GM12878 (cell line): Measurements from ENCODE around the gene DYSF. TPM values are rescaled to one million over a fixed set of nuclear protein-coding genes. Genes with fewer than 3 reads are reported as not detected.

ENCODE experiments used
- ATAC-seq: fragments of 200-7000 bp; cut with Tn5 transposase; 3 replicates; pipeline ENCODE4 v1.9.1; 2020; ENCODE audit warnings: mild to moderate bottlenecking, moderate library complexity
- BruUV-seq: library from RNA; stranded (reverse); fragments of 400-500 nt; replicated peaks from 2 replicates; lab custom pipeline; 2021; lab: Mats Ljungman, UMichigan
- CTCF ChIA-PET: fragments of 300-600 bp; sonication (Branson Sonifier 250); formaldehyde crosslinking; extraction: SDS; loops from one replicate; lab custom pipeline; 2021; ENCODE audit warnings: inconsistent platforms; lab: Yijun Ruan, JAX
- POLR2A ChIA-PET: fragments of 350-600 bp; formaldehyde crosslinking; extraction: SDS; loops from one replicate; lab custom pipeline; 2021; ENCODE audit warnings: inconsistent platforms; lab: Charles Lee
- RAD21 ChIA-PET: fragments of 300-600 bp; sonication (Branson Sonifier 250); formaldehyde crosslinking; loops from one replicate; lab custom pipeline; 2023; ENCODE audit warnings: antibody characterized with exemption; ENCODE audit not compliant: unreplicated experiment; lab: Charles Lee
- SMC1A ChIA-PET: fragments of 300-600 bp; sonication (Branson Sonifier 250); formaldehyde crosslinking; loops from one replicate; lab custom pipeline; 2023; ENCODE audit not compliant: unreplicated experiment, uncharacterized antibody; lab: Charles Lee
- DNase-seq: peaks from one replicate; pipeline ENCODE4 v3.0.0-alpha.2; 2011; ENCODE audit warnings: low read depth, low spot score
- FAIRE-seq: peaks from 3 replicates; lab custom pipeline; 2011; peaks lifted over from hg19 to GRCh38; lab: Jason Lieb, UNC
- H2AFZ ChIP-seq: 2 replicates; pipeline ENCODE4 v1.6.0; 2011; ENCODE audit warnings: low read depth, low read length, control low read depth; ENCODE audit not compliant: control insufficient read depth
- H3K27ac ChIP-seq: 2 replicates; pipeline ENCODE4 v1.5.1; 2011; ENCODE audit warnings: control low read depth; ENCODE audit not compliant: control insufficient read depth, insufficient read depth
- H3K27me3 ChIP-seq, 2 experiments: replicated peaks in 1 of 2; 2 replicates each; pipeline versions ENCODE4 v1.6.0 to v1.6.1; 2011; ENCODE audit warnings: low read length in 1 of 2; ENCODE audit not compliant: control insufficient read depth in 2 of 2, insufficient read depth in 2 of 2
- H3K36me3 ChIP-seq, 2 experiments: 2 replicates each; pipeline ENCODE4 v1.5.1; 2011; ENCODE audit warnings: low read length in 1 of 2; ENCODE audit not compliant: control insufficient read depth in 2 of 2, insufficient read depth in 2 of 2
- H3K4me1 ChIP-seq: 2 replicates; pipeline ENCODE4 v1.6.1; 2011; ENCODE audit warnings: mild to moderate bottlenecking, low read length, moderate library complexity, mixed read lengths; ENCODE audit not compliant: control insufficient read depth, insufficient read depth
- H3K4me2 ChIP-seq: 2 replicates; pipeline ENCODE4 v1.6.0; 2011; ENCODE audit warnings: control low read depth; ENCODE audit not compliant: control insufficient read depth, insufficient read depth
- H3K4me3 ChIP-seq: fragments of 200-600 bp; sonication (generic); 2 replicates; pipeline ENCODE4 v1.5.1; 2016
- H3K79me2 ChIP-seq: 2 replicates; pipeline ENCODE4 v1.6.0; 2011; ENCODE audit warnings: low read length; ENCODE audit not compliant: control insufficient read depth, insufficient read depth
- H3K9ac ChIP-seq: 2 replicates; pipeline ENCODE4 v1.8.0; 2011; ENCODE audit warnings: low read length, control low read depth, mixed read lengths; ENCODE audit not compliant: control insufficient read depth, insufficient read depth
- H3K9me3 ChIP-seq: replicated peaks from 3 replicates; pipeline ENCODE4 v1.5.1; 2011; ENCODE audit warnings: mild to moderate bottlenecking, low read length; ENCODE audit not compliant: control insufficient read depth, insufficient read depth
- H4K20me1 ChIP-seq: 2 replicates; pipeline ENCODE4 v1.6.0; 2011; ENCODE audit not compliant: control insufficient read depth, insufficient read depth
- ATF3 ChIP-seq: IDR thresholded peaks from 2 replicates; pipeline ENCODE4 v1.6.1; 2011; ENCODE audit warnings: low read depth, mild to moderate bottlenecking, low read length, moderate library complexity, borderline replicate concordance; ENCODE audit errors: extremely low read depth
- BACH1 ChIP-seq: fragments of 450-650 bp; IDR thresholded peaks from 2 replicates; pipeline ENCODE4 v1.6.1; 2017; ENCODE audit warnings: mild to moderate bottlenecking, borderline replicate concordance
- CBX3 ChIP-seq: fragments of 200-600 bp; sonication (generic); IDR thresholded peaks from 2 replicates; pipeline ENCODE4 v1.6.1; 2016; ENCODE audit warnings: low read depth, borderline replicate concordance
- CEBPB ChIP-seq, 2 experiments: fragments of 150-350 bp in 1 of 2; IDR thresholded peaks; 2 replicates each; pipeline ENCODE4 v1.6.1; 2012 to 2014; ENCODE audit warnings: low read depth in 2 of 2, low read length in 2 of 2, borderline replicate concordance in 1 of 2, inconsistent platforms in 1 of 2
- HDAC6 ChIP-seq: fragments of 200-600 bp; sonication (generic); IDR thresholded peaks from one replicate; pipeline ENCODE4 v1.8.0; 2017; ENCODE audit warnings: antibody characterized with exemption; ENCODE audit not compliant: unreplicated experiment
- MEF2B ChIP-seq: fragments of 450-650 bp; IDR thresholded peaks from 2 replicates; pipeline ENCODE4 v1.6.1; 2018; ENCODE audit warnings: mild to moderate bottlenecking, moderate library complexity; ENCODE audit not compliant: partially characterized antibody, poor library complexity, severe bottlenecking
- NFYB ChIP-seq: IDR thresholded peaks from 2 replicates; pipeline ENCODE4 v1.6.1; 2011; ENCODE audit warnings: low read depth, mild to moderate bottlenecking, low read length, improper control_type of control experiment, moderate library complexity; ENCODE audit not compliant: insufficient read depth
- RELA ChIP-seq: fragments of 450-650 bp; IDR thresholded peaks from 2 replicates; pipeline ENCODE4 v1.8.0; 2014; ENCODE audit warnings: borderline replicate concordance; ENCODE audit not compliant: partially characterized antibody
- SKIL ChIP-seq: fragments of 450-650 bp; IDR thresholded peaks from 2 replicates; pipeline ENCODE4 v1.6.1; 2017; ENCODE audit warnings: mild to moderate bottlenecking, low read depth, inconsistent platforms; ENCODE audit not compliant: poor library complexity, severe bottlenecking
- ZNF687 ChIP-seq: fragments of 450-650 bp; IDR thresholded peaks from 2 replicates; pipeline ENCODE4 v1.6.1; 2017; ENCODE audit warnings: mild to moderate bottlenecking, moderate library complexity
- WGBS: methylation state at CpG from one replicate; pipeline ENCODE4 v1.1.6; 2016; ENCODE audit warnings: low lambda C conversion rate; ENCODE audit not compliant: insufficient replicate concordance, insufficient coverage; ENCODE audit errors: missing lambda C conversion rate; 5-methylcytosine and 5-hydroxymethylcytosine counted together
- in situ Hi-C: fragments of 300-500 bp; cut with MboI; formaldehyde crosslinking; loops from 9 replicates; pipeline ENCODE4 v1.14.3; 2018; ENCODE audit warnings: mixed read lengths
- intact Hi-C: fragments of 100-400 bp; cut with micrococcal nuclease; formaldehyde crosslinking; loops from one replicate; pipeline ENCODE4 v1.14.2; 2022; ENCODE audit not compliant: unreplicated experiment
- polyA plus RNA-seq, 11 experiments: library from polyadenylated mRNA; depleted of rRNA in 4 of 11; unstranded in 6 of 11; stranded (reverse) in 5 of 11; fragments of >200 nt; fragmentation: Nextera tagmentation in 4 of 11; fragmentation: Illumina TruSeq in 1 of 11; extraction: Ambion mirVana in 4 of 11; extraction: Trizol in 1 of 11; gene quantifications; 1 replicate in 1 of 11; 2 replicates in 10 of 11; pipeline versions ENCODE4 v1.2.1 to v1.2.3, GENCODE V29; 2011 to 2016; ENCODE audit warnings: inconsistent platforms in 2 of 11, missing spikeins in 2 of 11, low read depth in 1 of 11
- total RNA-seq, 4 experiments: library from RNA; depleted of rRNA in 3 of 4; stranded (reverse); fragments of >200 nt in 3 of 4; fragmentation: Illumina TruSeq in 1 of 4; extraction: Trizol in 1 of 4; gene quantifications; 2 replicates each; pipeline versions ENCODE4 v1.2.1 to v1.2.3, GENCODE V29; 2013 to 2021

DYSF gene
- total and polyA plus RNA-seq, 10 of the 15 experiments (the other 5 are each of a cell fraction or from before 2014, with no cell fraction given) = under 0.01 to 0.15 (median 0.03) TPM; not detected in 7

GRCh38 chr2:71690876-71691475 is 237.6 kb downstream of the DYSF start (continued):
- TF ChIP-seq ZNF687 = no peak
- TF ChIP-seq, all 136 proteins: peak for 0

- RAD21 ChIA-PET = no interaction called here
- ATAC-seq = no peak
- Histone ChIP-seq H3K9me3 (no peaks in the 10 kb centered on the region), H3K36me3 (no peaks in the 10 kb centered on the region), H3K4me1 (no peaks in the 10 kb centered on the region), H4K20me1 (no peaks in the 10 kb centered on the region), H3K4me3 (no peak overlapping the region), H3K4me2 (no peak overlapping the region), H3K27me3 (peaks cover 0 to 3% of the 10 kb centered on the region in 2 experiments; a peak in 2 of 4 replicates), H3K79me2 (no peaks in the 10 kb centered on the region)
- SMC1A ChIA-PET = no interaction called here
- no peak for FAIRE-seq
- in situ Hi-C loops (no loop called here), intact Hi-C loops (no loop called here)
- CTCF ChIA-PET = no interaction called here
- no peak for DNase-seq
- BruUV-seq = no TSS peak
- TF ChIP-seq RELA (no peak), NFYB (no peak), CBX3 (no peak), CEBPB (IDR thresholded peaks at IDR 0.05; ENCODE audit: borderline replicate concordance in 1 of 2, low read depth in 2 of 2, low read length in 2 of 2) (no peak), HDAC6 (no peak), SKIL (no peak), BACH1 (no peak), MEF2B (no peak), ATF3 (no peak)
- TF ChIP-seq, all 136 proteins: peak for 0
- 39% methylated on average over 24 of the region's 24 CpGs for WGBS
- POLR2A ChIA-PET = no interaction called here
- Histone ChIP-seq H2AFZ (no peak overlapping the region), H3K27ac (no peak overlapping the region), H3K9ac (no peak overlapping the region)
Measured at GRCh38 chr2:71691747-71692441, 238.5 kb downstream of the DYSF start.
